HepG2 (cell line): ENCODE results near the gene METRNL.

Experiments used
- BCL6 ChIP-seq: IDR thresholded peaks from 2 replicates; pipeline ENCODE4 v1.6.1; 2016; ENCODE audit warnings: missing genetic modification reagents, missing compliant biosample characterization
- CTCF ChIP-seq: sonication (generic); formaldehyde crosslinking; IDR thresholded peaks from 2 replicates; pipeline ENCODE4 v1.5.0; 2020; ENCODE audit warnings: mild to moderate bottlenecking, missing genetic modification reagents, moderate library complexity
- MAFG ChIP-seq: sonication (generic); formaldehyde crosslinking; IDR thresholded peaks from 2 replicates; pipeline ENCODE4 v1.5.1; 2020; ENCODE audit warnings: mild to moderate bottlenecking, missing genetic modification reagents
- NONO ChIP-seq, 2 experiments: fragments of 450-650 bp in 1 of 2; sonication (generic) in 1 of 2; formaldehyde crosslinking in 1 of 2; IDR thresholded peaks in 1 of 2; conservative IDR thresholded peaks in 1 of 2; 2 replicates each; pipeline versions ENCODE4 v1.6.1 to v1.8.0; 2017 to 2022; ENCODE audit warnings: mild to moderate bottlenecking in 1 of 2, missing genetic modification reagents in 1 of 2, moderate library complexity in 1 of 2
- PATZ1 ChIP-seq: sonication (generic); formaldehyde crosslinking; IDR thresholded peaks from 2 replicates; pipeline ENCODE4 v1.4.0; 2020; ENCODE audit warnings: missing genetic modification reagents
- RAD21 ChIP-seq: fragments of 450-650 bp; formaldehyde crosslinking; IDR thresholded peaks from 2 replicates; pipeline ENCODE4 v1.5.0; 2020; ENCODE audit warnings: mild to moderate bottlenecking
- REST ChIP-seq, 2 experiments: IDR thresholded peaks; 2 replicates each; pipeline ENCODE4 v1.6.1; 2011 to 2012; ENCODE audit warnings: low read length in 2 of 2, borderline replicate concordance in 1 of 2, low read depth in 1 of 2, mild to moderate bottlenecking in 1 of 2, moderate library complexity in 1 of 2
- RFX3 ChIP-seq: IDR thresholded peaks from 2 replicates; pipeline ENCODE4 v1.6.1; 2016; ENCODE audit warnings: missing biosample characterization, missing genetic modification reagents
- RNF2 ChIP-seq: fragments of 450-650 bp; conservative IDR thresholded peaks from 2 replicates; pipeline ENCODE4 v1.6.1; 2016; ENCODE audit warnings: low read depth
- ZBTB49 ChIP-seq: sonication (generic); formaldehyde crosslinking; IDR thresholded peaks from 2 replicates; pipeline ENCODE4 v1.4.0; 2020; ENCODE audit warnings: missing genetic modification reagents, borderline replicate concordance
- ZNF33A ChIP-seq: sonication (generic); formaldehyde crosslinking; IDR thresholded peaks from 2 replicates; pipeline ENCODE4 v1.5.1; 2020; ENCODE audit warnings: missing genetic modification reagents, mild to moderate bottlenecking, moderate library complexity, borderline replicate concordance
- ZNF768 ChIP-seq: sonication (generic); formaldehyde crosslinking; IDR thresholded peaks from 2 replicates; pipeline ENCODE4 v1.4.0; 2020; ENCODE audit warnings: missing genetic modification reagents

GRCh38 chr17:83086907-83087787 is 7.7 kb downstream of the METRNL start:
- no peak for TF ChIP-seq RAD21 (CRISPR knock-in tag)
- TF ChIP-seq REST (IDR thresholded peaks at IDR 0.05; ENCODE audit: borderline replicate concordance in 1 of 2, low read depth in 1 of 2, low read length in 2 of 2): no peak
- TF ChIP-seq PATZ1 (CRISPR knock-in tag): no peak
- no peak for TF ChIP-seq ZBTB49 (CRISPR knock-in tag)
- no peak for TF ChIP-seq BCL6 (CRISPR knock-in tag)
- TF ChIP-seq ZNF33A (CRISPR knock-in tag): no peak
- TF ChIP-seq CTCF (CRISPR knock-in tag): no peak
- TF ChIP-seq NONO (IDR thresholded peaks at IDR 0.05): no peak
- no peak for TF ChIP-seq NONO (CRISPR knock-in tag; conservative IDR thresholded peaks at IDR 0.05)
- TF ChIP-seq MAFG (CRISPR knock-in tag): no peak
- TF ChIP-seq ZNF768 (CRISPR knock-in tag): no peak
- no peak for TF ChIP-seq RNF2
- TF ChIP-seq RFX3: no peak
